Upper lobe of left lung (tissue), 6 donors: ENCODE measurements around the gene ILKAP. TPM values are rescaled to one million over a fixed set of nuclear protein-coding genes. Genes with fewer than 3 reads are reported as not detected.

Source experiments
- ATAC-seq, 2 donors: fragments of 200-7000 bp; cut with Tn5 transposase; one replicate each; pipeline ENCODE4 v1.9.1; 2022; ENCODE audit warnings: mild to moderate bottlenecking in 2 of 2, moderate library complexity in 2 of 2; ENCODE audit not compliant: low FRiP score in 2 of 2
- DNase-seq, 2 donors: peaks; one replicate each; pipeline ENCODE4 v3.0.0-alpha.2; 2019 to 2020
- H3K27ac ChIP-seq, 4 donors: fragments of 200-600 bp; sonication (generic); one replicate each; pipeline ENCODE4 v1.5.1; 2016 to 2019
- H3K27me3 ChIP-seq, 4 donors: fragments of 200-600 bp; sonication (generic); one replicate each; pipeline ENCODE4 v1.5.1; 2017 to 2019
- H3K36me3 ChIP-seq, 4 donors: fragments of 200-600 bp; sonication (generic); one replicate each; pipeline ENCODE4 v1.5.1; 2016 to 2019
- H3K4me1 ChIP-seq, 4 donors: fragments of 200-600 bp; sonication (generic); one replicate each; pipeline ENCODE4 v1.5.1; 2018 to 2019
- H3K4me3 ChIP-seq, 4 donors: fragments of 200-600 bp; sonication (generic); one replicate each; pipeline ENCODE4 v1.5.1; 2017 to 2019; ENCODE audit warnings: mild to moderate bottlenecking in 2 of 4, moderate library complexity in 1 of 4
- H3K9me3 ChIP-seq, 4 donors: fragments of 200-600 bp; sonication (generic); one replicate each; pipeline ENCODE4 v1.5.1; 2018 to 2019
- CTCF ChIP-seq, 6 experiments: fragments of 450-650 bp in 4 of 6; fragments of 200-600 bp in 2 of 6; sonication (generic) in 2 of 6; IDR thresholded peaks; one replicate each; pipeline ENCODE4 v1.5.1; 2016 to 2019; ENCODE audit warnings: antibody characterized with exemption in 6 of 6
- EP300 ChIP-seq, 4 donors: sonication (generic); formaldehyde crosslinking; IDR thresholded peaks; one replicate each; pipeline ENCODE4 v1.5.1; 2017; ENCODE audit warnings: antibody characterized with exemption in 4 of 4, control low read depth in 2 of 4
- POLR2A ChIP-seq, 4 donors: fragments of 450-650 bp; IDR thresholded peaks; one replicate each; pipeline ENCODE4 v1.5.1; 2016 to 2017; ENCODE audit warnings: antibody characterized with exemption in 4 of 4, mild to moderate bottlenecking in 2 of 4
- POLR2AphosphoS5 ChIP-seq, 2 donors: sonication (generic); formaldehyde crosslinking; IDR thresholded peaks; one replicate each; pipeline ENCODE4 v1.5.1; 2017; ENCODE audit warnings: antibody characterized with exemption in 2 of 2
- WGBS, 2 donors: methylation state at CpG; one replicate each; pipeline ENCODE4 v1.1.5; 2017 to 2018; 5-methylcytosine and 5-hydroxymethylcytosine counted together
- total RNA-seq, 6 donors: library from RNA; depleted of rRNA in 4 of 6; stranded (reverse); fragments of >200 nt in 4 of 6; gene quantifications; one replicate each; pipeline versions ENCODE4 v1.1.0 to v1.2.1, GENCODE V29; 2016 to 2021
- donor health status: DM: no; HTN: no; CAD: no; lungs with moderate emphysema.
- donor health status: DM: no; HTN: yes; CAD: no; lungs with severe emphysema.

Gene ILKAP
- total RNA-seq, 6 donors from 2014 or later: 35.2 to 67.1 (median 40.7) TPM

- no peaks in the 10 kb centered on the region for H3K36me3 ChIP-seq
- H3K27ac ChIP-seq: no peak overlapping the region
- no peaks in the 10 kb centered on the region for H3K27me3 ChIP-seq
- H3K4me3 ChIP-seq: peak overlapping the region in 3 of 4 donors; percentile 43 to 76 (median 62)
- no peak for ATAC-seq
- WGBS, 2 donors: 60 to 70% methylated on average over 21 of the region's 21 CpGs
- no peak for TF ChIP-seq POLR2AphosphoS5 (IDR thresholded peaks at IDR 0.05)
- TF ChIP-seq CTCF (IDR thresholded peaks at IDR 0.05): no peak
- no peak for TF ChIP-seq POLR2A (IDR thresholded peaks at IDR 0.05)
- no peak for TF ChIP-seq EP300 (IDR thresholded peaks at IDR 0.05)
- H3K9me3 ChIP-seq: no peaks in the 10 kb centered on the region
- DNase-seq: no peak
- peaks cover 5 to 34% (median 11%) of the 10 kb centered on the region in 4 donors for H3K4me1 ChIP-seq
Measured at GRCh38 chr2:238231809-238232208, 28.3 kb upstream of the ILKAP start.

DNA sequence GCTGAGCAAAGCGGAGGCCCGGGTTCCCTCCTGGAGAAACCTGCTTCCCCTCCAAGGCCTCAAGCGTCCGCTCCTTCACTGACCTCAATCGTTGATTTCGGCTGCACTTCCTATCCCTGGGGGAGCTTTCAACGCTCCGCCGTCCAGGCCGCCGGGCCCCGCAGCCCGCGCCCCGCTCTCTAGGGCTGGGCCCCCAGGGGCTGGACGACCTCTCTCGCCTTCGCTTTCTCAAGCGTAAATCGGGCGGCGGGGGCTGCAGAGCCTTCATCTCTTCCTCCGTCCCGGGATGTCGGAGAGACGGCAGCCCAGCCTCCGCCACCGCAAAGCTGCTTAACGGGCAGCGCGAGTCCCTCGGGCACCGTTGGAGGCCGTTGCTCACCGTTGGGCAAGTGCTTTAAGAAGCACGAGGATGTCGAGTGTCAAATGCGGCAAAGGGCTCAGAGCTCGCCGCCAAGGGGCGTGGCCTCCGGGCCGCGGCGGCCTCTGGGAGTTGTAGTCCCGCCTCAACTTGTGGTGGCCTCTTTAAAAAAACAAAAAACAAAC is 27.8 kb upstream of the ILKAP start:
- Histone ChIP-seq H3K27ac (peak overlapping the region in 3 of 4 donors; percentile 9 to 70 (median 15)), H3K36me3 (peaks cover 0 to 3% (median 1%) of the 10 kb centered on the region in 4 donors), H3K4me3 (peak overlapping the region; percentile 43 to 76 (median 65)), H3K9me3 (no peaks in the 10 kb centered on the region), H3K27me3 (no peaks in the 10 kb centered on the region), H3K4me1 (peaks cover 5 to 34% (median 11%) of the 10 kb centered on the region in 4 donors)
- TF ChIP-seq POLR2A (IDR thresholded peaks at IDR 0.05) (peak in 1 of 4 donors; percentile 47), CTCF (IDR thresholded peaks at IDR 0.05) (peak in 1 of 6 experiments; percentile 24), EP300 (IDR thresholded peaks at IDR 0.05) (no peak), POLR2AphosphoS5 (IDR thresholded peaks at IDR 0.05) (peak in 1 of 2 donors; percentile 55)
- peak; percentile 72 to 91 for ATAC-seq
- DNase-seq: peak; percentile 88 to 97
- 2 to 8% methylated on average over 10 to 42 of the region's 46 CpGs for WGBS, 2 donors

- Histone ChIP-seq H3K9me3 (no peaks in the 10 kb centered on the region), H3K27ac (no peak overlapping the region), H3K4me1 (peaks cover 5 to 34% (median 11%) of the 10 kb centered on the region in 4 donors), H3K4me3 (peak overlapping the region in 3 of 4 donors; percentile 43 to 76 (median 62)), H3K36me3 (peaks cover 0 to 7% (median 2%) of the 10 kb centered on the region in 4 donors), H3K27me3 (no peaks in the 10 kb centered on the region)
- DNase-seq (no peak), ATAC-seq (no peak)
- TF ChIP-seq EP300 (IDR thresholded peaks at IDR 0.05) (no peak), CTCF (IDR thresholded peaks at IDR 0.05) (no peak), POLR2A (IDR thresholded peaks at IDR 0.05) (no peak), POLR2AphosphoS5 (IDR thresholded peaks at IDR 0.05) (no peak)
- WGBS, 2 donors: 75 to 80% methylated on average over 5 of the region's 5 CpGs
Measured at GRCh38 chr2:238230699-238231098, 27.2 kb upstream of the ILKAP start.

DNA sequence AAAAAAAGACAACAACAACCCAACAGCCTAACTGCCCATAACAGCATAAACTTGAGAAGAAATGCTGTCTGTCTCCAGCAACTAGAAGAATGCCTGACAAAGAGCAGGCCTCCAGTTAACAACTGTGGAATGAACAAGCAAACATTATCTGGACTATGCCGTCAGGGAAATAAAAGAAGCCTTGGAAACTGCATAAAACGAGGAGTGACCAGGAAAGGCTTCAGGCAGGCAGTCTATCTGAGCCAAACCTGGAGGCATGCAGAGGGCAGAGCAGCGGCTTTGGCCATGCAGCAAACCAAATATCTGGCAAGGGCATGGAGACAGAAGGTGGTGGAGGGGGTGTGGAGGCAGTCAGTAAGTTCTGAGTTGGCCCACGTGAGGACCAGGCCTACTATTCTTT is 25.2 kb upstream of the ILKAP start:
- Histone ChIP-seq H3K4me1 (peaks cover 5 to 24% (median 11%) of the 10 kb centered on the region in 4 donors), H3K4me3 (no peak overlapping the region), H3K9me3 (no peaks in the 10 kb centered on the region), H3K36me3 (peaks cover 0 to 8% (median 6%) of the 10 kb centered on the region in 4 donors), H3K27ac (no peak overlapping the region), H3K27me3 (no peaks in the 10 kb centered on the region)
- TF ChIP-seq POLR2AphosphoS5 (IDR thresholded peaks at IDR 0.05) (no peak), EP300 (IDR thresholded peaks at IDR 0.05) (no peak), CTCF (IDR thresholded peaks at IDR 0.05) (no peak), POLR2A (IDR thresholded peaks at IDR 0.05) (no peak)
- DNase-seq: no peak
- ATAC-seq: no peak
- WGBS, 2 donors: 86 to 91% methylated on average over 4 of the region's 4 CpGs

DNA sequence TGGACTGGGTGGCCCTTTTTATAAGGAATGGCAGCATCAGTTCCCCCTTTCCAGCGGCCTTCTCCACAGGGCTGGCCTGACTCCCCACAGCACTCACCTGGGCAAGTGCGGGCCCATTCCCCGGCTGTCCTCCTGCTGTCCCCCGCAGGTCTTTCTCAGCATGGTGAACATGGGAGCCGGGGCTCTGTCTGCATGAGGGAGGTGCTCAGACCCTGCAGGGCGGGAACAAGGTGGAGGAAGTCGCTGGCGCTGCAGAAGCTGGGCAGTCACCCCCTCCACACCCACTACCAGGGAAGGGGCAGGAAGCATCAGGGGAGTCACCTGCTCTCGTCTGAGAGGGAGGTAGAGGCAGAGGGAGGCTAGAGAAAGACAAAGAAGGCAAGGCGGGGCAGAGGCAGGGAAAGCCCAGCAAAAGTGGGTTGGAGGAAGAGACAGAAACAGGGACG is 24.1 kb upstream of the ILKAP start:
- peak in 1 of 2 donors; percentile 4 for ATAC-seq
- Histone ChIP-seq H3K27ac (no peak overlapping the region), H3K36me3 (peaks cover 0 to 8% (median 6%) of the 10 kb centered on the region in 4 donors), H3K9me3 (no peaks in the 10 kb centered on the region), H3K4me3 (no peak overlapping the region), H3K27me3 (no peaks in the 10 kb centered on the region), H3K4me1 (peaks cover 5 to 24% (median 11%) of the 10 kb centered on the region in 4 donors)
- DNase-seq: no peak
- WGBS, 2 donors: 84 to 88% methylated on average over 11 of the region's 11 CpGs
- TF ChIP-seq POLR2A (IDR thresholded peaks at IDR 0.05) (no peak), POLR2AphosphoS5 (IDR thresholded peaks at IDR 0.05) (no peak), EP300 (IDR thresholded peaks at IDR 0.05) (no peak), CTCF (IDR thresholded peaks at IDR 0.05) (no peak)
